HCT116 (cell line): ENCODE data around the gene FRS2. TPM values are rescaled to one million over a fixed set of nuclear protein-coding genes. Genes with fewer than 3 reads are reported as not detected.

Experiments used
- ATAC-seq: fragments of 200-7000 bp; cut with Tn5 transposase; 2 replicates; pipeline ENCODE4 v1.9.1; 2020; ENCODE audit warnings: mild to moderate bottlenecking, moderate library complexity
- BruUV-seq: library from RNA; stranded (reverse); fragments of 400-500 nt; replicated peaks from 2 replicates; lab custom pipeline; 2021; lab: Mats Ljungman, UMichigan
- CTCF ChIA-PET: fragments of 300-600 bp; sonication (Branson Sonifier 250); formaldehyde crosslinking; loops from one replicate; lab custom pipeline; 2021; ENCODE audit warnings: antibody characterized with exemption; lab: Charles Lee
- POLR2A ChIA-PET: fragments of 300-600, 350-600 bp; sonication (Branson Sonifier 250); formaldehyde crosslinking; loops from one replicate; lab custom pipeline; 2021; ENCODE audit warnings: antibody characterized with exemption; lab: Charles Lee
- RAD21 ChIA-PET, 2 experiments: fragments of 300-600 bp; sonication (Branson Sonifier 250); formaldehyde crosslinking; loops; one replicate each; lab custom pipeline; 2023; ENCODE audit warnings: low total read pairs in 2 of 2; ENCODE audit not compliant: uncharacterized antibody in 2 of 2, unreplicated experiment in 2 of 2, low non-redundant PET in 1 of 2; lab: Charles Lee
- DNase-seq: peaks from one replicate; pipeline ENCODE4 v3.0.0-alpha.2; 2010; ENCODE audit warnings: low read depth, low spot score
- H2AFZ ChIP-seq: fragments of 200-600 bp; shearing (Covaris generic), sonication (generic); 2 replicates; pipeline ENCODE4 v1.6.1; 2017; ENCODE audit warnings: low read depth, mixed run types, mixed read lengths, antibody characterized with exemption, low read length; ENCODE audit not compliant: poor library complexity, severe bottlenecking
- H3K27ac ChIP-seq: 2 replicates; pipeline ENCODE4 v1.5.1; 2012; ENCODE audit warnings: low read depth, low read length
- H3K27me3 ChIP-seq: fragments of 200-600 bp; sonication (generic); 2 replicates; pipeline ENCODE4 v1.6.1; 2016; ENCODE audit warnings: mixed run types, low read length, mixed read lengths; ENCODE audit not compliant: insufficient read depth
- H3K36me3 ChIP-seq, 2 experiments: fragments of 200-500 bp in 1 of 2; fragments of 200-600 bp in 1 of 2; sonication (Bioruptor generic) in 1 of 2; sonication (generic) in 1 of 2; 2 replicates each; pipeline versions ENCODE4 v1.5.1 to v1.6.1; 2014 to 2016; ENCODE audit warnings: low read length in 2 of 2, inconsistent platforms in 1 of 2, mixed read lengths in 1 of 2, mixed run types in 1 of 2; ENCODE audit not compliant: insufficient read depth in 2 of 2, control insufficient read depth in 1 of 2
- H3K4me1 ChIP-seq, 2 experiments: fragments of 200-600 bp in 1 of 2; sonication (generic) in 1 of 2; 2 replicates each; pipeline versions ENCODE4 v1.5.1 to v1.6.1; 2012 to 2017; ENCODE audit warnings: low read length in 2 of 2, inconsistent platforms in 1 of 2, mild to moderate bottlenecking in 1 of 2, mixed read lengths in 1 of 2, mixed run types in 1 of 2, moderate library complexity in 1 of 2; ENCODE audit not compliant: insufficient read depth in 2 of 2, control insufficient read depth in 1 of 2
- H3K4me2 ChIP-seq: fragments of 200-600 bp; sonication (generic); 2 replicates; pipeline ENCODE4 v1.6.1; 2017; ENCODE audit warnings: mixed run types, low read length, mixed read lengths
- H3K4me3 ChIP-seq, 2 experiments: fragments of 200-600 bp in 1 of 2; sonication (generic) in 1 of 2; replicated peaks in 1 of 2; 2 replicates each; pipeline ENCODE4 v1.5.1; 2011 to 2016; ENCODE audit warnings: low read length in 2 of 2, control low read depth in 1 of 2, low read depth in 1 of 2, mild to moderate bottlenecking in 1 of 2, mixed read lengths in 1 of 2, mixed run types in 1 of 2
- H3K79me2 ChIP-seq: fragments of 200-600 bp; sonication (generic); 2 replicates; pipeline ENCODE4 v1.6.1; 2017; ENCODE audit warnings: mild to moderate bottlenecking, mixed run types, low read length, moderate library complexity, mixed read lengths; ENCODE audit not compliant: insufficient read depth
- H3K9ac ChIP-seq: fragments of 200-600 bp; sonication (generic); 2 replicates; pipeline ENCODE4 v1.6.1; 2016; ENCODE audit warnings: low read length, mixed read lengths
- H3K9me2 ChIP-seq: fragments of 200-600 bp; sonication (generic), shearing (Covaris generic); 2 replicates; pipeline ENCODE4 v1.6.1; 2017; ENCODE audit warnings: mixed run types, mild to moderate bottlenecking, moderate library complexity; ENCODE audit not compliant: insufficient read depth
- H3K9me3 ChIP-seq, 2 experiments: fragments of 200-500 bp in 1 of 2; fragments of 200-600 bp in 1 of 2; sonication (Bioruptor generic) in 1 of 2; sonication (generic) in 1 of 2; 2 replicates each; pipeline ENCODE4 v1.6.1; 2014 to 2017; ENCODE audit warnings: low read length in 2 of 2, mixed read lengths in 2 of 2, inconsistent platforms in 1 of 2, low read depth in 1 of 2, mild to moderate bottlenecking in 1 of 2, mixed run types in 1 of 2, moderate library complexity in 1 of 2; ENCODE audit not compliant: control insufficient read depth in 1 of 2, insufficient read depth in 1 of 2
- H4K20me1 ChIP-seq: fragments of 200-600 bp; sonication (generic), shearing (Covaris generic); 2 replicates; pipeline ENCODE4 v1.6.1; 2017; ENCODE audit warnings: mixed run types, mild to moderate bottlenecking, moderate library complexity; ENCODE audit not compliant: insufficient read depth
- CBX3 ChIP-seq: IDR thresholded peaks from 2 replicates; pipeline ENCODE4 v1.6.1; 2012; ENCODE audit warnings: low read depth
- CEBPB ChIP-seq: IDR thresholded peaks from 2 replicates; pipeline ENCODE4 v1.6.1; 2012; ENCODE audit warnings: low read depth
- EGR1 ChIP-seq: IDR thresholded peaks from 2 replicates; pipeline ENCODE4 v1.6.1; 2012; ENCODE audit warnings: low read depth
- FOSL1 ChIP-seq: IDR thresholded peaks from 2 replicates; pipeline ENCODE4 v1.6.1; 2012; ENCODE audit warnings: low read depth
- POLR2A ChIP-seq: IDR thresholded peaks from 2 replicates; pipeline ENCODE4 v1.7.0; 2011; ENCODE audit warnings: borderline replicate concordance; ENCODE audit not compliant: insufficient read depth, insufficient read length; ENCODE audit errors: extremely low read depth
- POLR2AphosphoS5 ChIP-seq: IDR thresholded peaks from 2 replicates; pipeline ENCODE4 v1.6.1; 2011; ENCODE audit warnings: mild to moderate bottlenecking, low read depth, low read length, moderate library complexity
- RAD21 ChIP-seq: IDR thresholded peaks from 2 replicates; pipeline ENCODE4 v1.6.1; 2012; ENCODE audit warnings: low read depth, mild to moderate bottlenecking
- SP1 ChIP-seq: IDR thresholded peaks from 2 replicates; pipeline ENCODE4 v1.6.1; 2012; ENCODE audit warnings: low read depth
- YY1 ChIP-seq: IDR thresholded peaks from 2 replicates; pipeline ENCODE4 v1.6.1; 2011; ENCODE audit warnings: low read length, low read depth, moderate library complexity, mild to moderate bottlenecking; ENCODE audit not compliant: insufficient replicate concordance; ENCODE audit errors: extremely low read depth
- ZFX ChIP-seq: fragments of 450-650 bp; IDR thresholded peaks from 2 replicates; pipeline ENCODE4 v1.6.1; 2017
- ZNF274 ChIP-seq: fragments of 200-500 bp; sonication (Bioruptor generic); IDR thresholded peaks from 2 replicates; pipeline ENCODE4 v1.6.1; 2014; ENCODE audit warnings: mild to moderate bottlenecking, low read depth, low read length, inconsistent platforms
- intact Hi-C: fragments of 100-400 bp; cut with micrococcal nuclease; formaldehyde crosslinking; loops from 2 replicates; pipeline ENCODE4 v1.10.0; 2022
- total RNA-seq: library from RNA; stranded (reverse); gene quantifications from one replicate; pipeline ENCODE4 v1.2.1, GENCODE V29; 2021; ENCODE audit not compliant: unreplicated experiment
- TF ChIP-seq, protein P1 (sequence below): IDR thresholded peaks from 2 replicates; pipeline ENCODE4 v1.6.1; 2011; ENCODE audit warnings: mild to moderate bottlenecking, low read length, moderate library complexity; ENCODE audit not compliant: insufficient replicate concordance; ENCODE audit errors: extremely low read depth
- TF ChIP-seq, protein P2 (sequence below): IDR thresholded peaks from 2 replicates; pipeline ENCODE4 v1.6.1; 2012
- TF ChIP-seq, protein P3 (sequence below): IDR thresholded peaks from 2 replicates; pipeline ENCODE4 v1.6.1; 2012; ENCODE audit warnings: low read depth
- TF ChIP-seq, protein P4 (sequence below), 3 experiments: fragments of 200-600 bp in 1 of 3; sonication (generic) in 1 of 3; IDR thresholded peaks in 2 of 3; conservative IDR thresholded peaks in 1 of 3; 2 replicates each; pipeline ENCODE4 v1.5.1; 2012 to 2017; ENCODE audit warnings: low read depth in 2 of 3, low read length in 2 of 3, antibody characterized with exemption in 1 of 3, borderline replicate concordance in 1 of 3, control low read depth in 1 of 3, mild to moderate bottlenecking in 1 of 3, mixed read lengths in 1 of 3, mixed run types in 1 of 3, moderate library complexity in 1 of 3; ENCODE audit not compliant: insufficient read depth in 1 of 3

The FRS2 gene
- total RNA-seq, 1 experiment from 2014 or later: 14.7 TPM

DNA sequence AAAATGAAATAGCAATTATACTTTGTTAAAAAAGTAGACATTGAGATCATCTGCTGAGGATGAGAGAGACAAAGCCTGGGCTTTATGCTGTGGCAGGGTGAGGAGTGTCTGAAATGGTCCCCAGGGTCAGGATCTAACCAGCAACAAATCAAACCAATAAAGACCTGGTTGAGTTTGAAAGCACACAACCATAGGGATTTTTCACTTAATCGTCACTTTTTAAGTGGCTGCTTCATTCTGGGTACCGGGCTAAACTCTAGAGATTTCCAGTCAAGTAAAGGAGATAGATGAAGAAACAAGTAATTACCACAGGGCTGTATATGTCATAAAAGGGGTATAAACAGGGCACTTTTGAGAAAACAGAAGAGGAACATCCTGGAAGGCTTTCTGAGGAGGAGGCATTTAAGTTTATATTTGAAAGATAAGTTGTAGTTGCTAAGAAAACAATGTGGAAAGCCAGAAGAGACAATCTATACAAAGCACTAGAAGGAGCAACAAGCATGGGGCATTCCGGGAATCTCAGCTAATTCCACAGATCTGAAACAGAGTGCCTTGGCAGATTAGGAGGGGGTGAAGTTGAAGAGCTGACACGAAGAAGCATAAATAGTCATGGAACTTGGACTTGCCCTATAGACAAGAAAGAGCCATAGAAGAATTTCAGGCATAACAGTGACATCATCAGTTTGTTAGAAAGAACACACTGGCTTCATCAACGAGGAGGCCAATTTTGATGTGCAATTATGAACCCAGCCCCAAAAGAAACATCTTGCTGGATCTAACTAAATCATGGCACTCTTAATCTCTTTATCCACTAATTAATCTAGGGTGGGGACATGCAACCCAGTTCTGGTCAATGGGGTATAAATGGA, 46.9 kb upstream of the FRS2 start:
- H3K4me2 ChIP-seq: no peak overlapping the region
- ChIA-PET CTCF (no interaction called here), RAD21 (no interaction called here), POLR2A (no interaction called here)
- no peak overlapping the region for H2AFZ ChIP-seq
- DNase-seq (no peak), ATAC-seq (no peak)
- no peaks in the 10 kb centered on the region for H3K9me2 ChIP-seq
- intact Hi-C loops: no loop called here
- no peaks in the 10 kb centered on the region for H3K4me1 ChIP-seq
- H3K9ac ChIP-seq: no peak overlapping the region
- no peak overlapping the region for H3K27ac ChIP-seq
- H3K79me2 ChIP-seq: no peaks in the 10 kb centered on the region
- H3K9me3 ChIP-seq: no peaks in the 10 kb centered on the region
- H3K4me3 ChIP-seq: no peak overlapping the region
- BruUV-seq: no TSS peak
- H3K36me3 ChIP-seq: no peaks in the 10 kb centered on the region
- TF ChIP-seq ZFX (no peak), POLR2A (no peak), YY1 (no peak), RAD21 (no peak), EGR1 (no peak), FOSL1 (no peak), POLR2AphosphoS5 (no peak), CEBPB (no peak), ZNF274 (no peak), CBX3 (no peak), SP1 (no peak)
- TF ChIP-seq, protein P1, sequence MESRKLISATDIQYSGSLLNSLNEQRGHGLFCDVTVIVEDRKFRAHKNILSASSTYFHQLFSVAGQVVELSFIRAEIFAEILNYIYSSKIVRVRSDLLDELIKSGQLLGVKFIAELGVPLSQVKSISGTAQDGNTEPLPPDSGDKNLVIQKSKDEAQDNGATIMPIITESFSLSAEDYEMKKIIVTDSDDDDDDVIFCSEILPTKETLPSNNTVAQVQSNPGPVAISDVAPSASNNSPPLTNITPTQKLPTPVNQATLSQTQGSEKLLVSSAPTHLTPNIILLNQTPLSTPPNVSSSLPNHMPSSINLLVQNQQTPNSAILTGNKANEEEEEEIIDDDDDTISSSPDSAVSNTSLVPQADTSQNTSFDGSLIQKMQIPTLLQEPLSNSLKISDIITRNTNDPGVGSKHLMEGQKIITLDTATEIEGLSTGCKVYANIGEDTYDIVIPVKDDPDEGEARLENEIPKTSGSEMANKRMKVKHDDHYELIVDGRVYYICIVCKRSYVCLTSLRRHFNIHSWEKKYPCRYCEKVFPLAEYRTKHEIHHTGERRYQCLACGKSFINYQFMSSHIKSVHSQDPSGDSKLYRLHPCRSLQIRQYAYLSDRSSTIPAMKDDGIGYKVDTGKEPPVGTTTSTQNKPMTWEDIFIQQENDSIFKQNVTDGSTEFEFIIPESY: no peak
- TF ChIP-seq, protein P2, sequence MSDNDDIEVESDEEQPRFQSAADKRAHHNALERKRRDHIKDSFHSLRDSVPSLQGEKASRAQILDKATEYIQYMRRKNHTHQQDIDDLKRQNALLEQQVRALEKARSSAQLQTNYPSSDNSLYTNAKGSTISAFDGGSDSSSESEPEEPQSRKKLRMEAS: no peak
- TF ChIP-seq, protein P3, sequence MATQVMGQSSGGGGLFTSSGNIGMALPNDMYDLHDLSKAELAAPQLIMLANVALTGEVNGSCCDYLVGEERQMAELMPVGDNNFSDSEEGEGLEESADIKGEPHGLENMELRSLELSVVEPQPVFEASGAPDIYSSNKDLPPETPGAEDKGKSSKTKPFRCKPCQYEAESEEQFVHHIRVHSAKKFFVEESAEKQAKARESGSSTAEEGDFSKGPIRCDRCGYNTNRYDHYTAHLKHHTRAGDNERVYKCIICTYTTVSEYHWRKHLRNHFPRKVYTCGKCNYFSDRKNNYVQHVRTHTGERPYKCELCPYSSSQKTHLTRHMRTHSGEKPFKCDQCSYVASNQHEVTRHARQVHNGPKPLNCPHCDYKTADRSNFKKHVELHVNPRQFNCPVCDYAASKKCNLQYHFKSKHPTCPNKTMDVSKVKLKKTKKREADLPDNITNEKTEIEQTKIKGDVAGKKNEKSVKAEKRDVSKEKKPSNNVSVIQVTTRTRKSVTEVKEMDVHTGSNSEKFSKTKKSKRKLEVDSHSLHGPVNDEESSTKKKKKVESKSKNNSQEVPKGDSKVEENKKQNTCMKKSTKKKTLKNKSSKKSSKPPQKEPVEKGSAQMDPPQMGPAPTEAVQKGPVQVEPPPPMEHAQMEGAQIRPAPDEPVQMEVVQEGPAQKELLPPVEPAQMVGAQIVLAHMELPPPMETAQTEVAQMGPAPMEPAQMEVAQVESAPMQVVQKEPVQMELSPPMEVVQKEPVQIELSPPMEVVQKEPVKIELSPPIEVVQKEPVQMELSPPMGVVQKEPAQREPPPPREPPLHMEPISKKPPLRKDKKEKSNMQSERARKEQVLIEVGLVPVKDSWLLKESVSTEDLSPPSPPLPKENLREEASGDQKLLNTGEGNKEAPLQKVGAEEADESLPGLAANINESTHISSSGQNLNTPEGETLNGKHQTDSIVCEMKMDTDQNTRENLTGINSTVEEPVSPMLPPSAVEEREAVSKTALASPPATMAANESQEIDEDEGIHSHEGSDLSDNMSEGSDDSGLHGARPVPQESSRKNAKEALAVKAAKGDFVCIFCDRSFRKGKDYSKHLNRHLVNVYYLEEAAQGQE: no peak
- TF ChIP-seq, protein P4, sequence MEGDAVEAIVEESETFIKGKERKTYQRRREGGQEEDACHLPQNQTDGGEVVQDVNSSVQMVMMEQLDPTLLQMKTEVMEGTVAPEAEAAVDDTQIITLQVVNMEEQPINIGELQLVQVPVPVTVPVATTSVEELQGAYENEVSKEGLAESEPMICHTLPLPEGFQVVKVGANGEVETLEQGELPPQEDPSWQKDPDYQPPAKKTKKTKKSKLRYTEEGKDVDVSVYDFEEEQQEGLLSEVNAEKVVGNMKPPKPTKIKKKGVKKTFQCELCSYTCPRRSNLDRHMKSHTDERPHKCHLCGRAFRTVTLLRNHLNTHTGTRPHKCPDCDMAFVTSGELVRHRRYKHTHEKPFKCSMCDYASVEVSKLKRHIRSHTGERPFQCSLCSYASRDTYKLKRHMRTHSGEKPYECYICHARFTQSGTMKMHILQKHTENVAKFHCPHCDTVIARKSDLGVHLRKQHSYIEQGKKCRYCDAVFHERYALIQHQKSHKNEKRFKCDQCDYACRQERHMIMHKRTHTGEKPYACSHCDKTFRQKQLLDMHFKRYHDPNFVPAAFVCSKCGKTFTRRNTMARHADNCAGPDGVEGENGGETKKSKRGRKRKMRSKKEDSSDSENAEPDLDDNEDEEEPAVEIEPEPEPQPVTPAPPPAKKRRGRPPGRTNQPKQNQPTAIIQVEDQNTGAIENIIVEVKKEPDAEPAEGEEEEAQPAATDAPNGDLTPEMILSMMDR (IDR thresholded peaks at IDR 0.05 in 2 of 3, conservative IDR thresholded peaks at IDR 0.05 in 1 of 3; ENCODE audit: borderline replicate concordance in 1 of 3, insufficient read depth in 1 of 3, low read depth in 2 of 3, low read length in 2 of 3): no peak
- no peaks in the 10 kb centered on the region for H4K20me1 ChIP-seq
- H3K27me3 ChIP-seq: no peaks in the 10 kb centered on the region
